GM12874 (cell line): ENCODE data around the gene CRB1.

Experiments used
- CTCF ChIP-seq: IDR thresholded peaks from 2 replicates; pipeline ENCODE4 v1.5.1; 2011; ENCODE audit warnings: low read depth, mild to moderate bottlenecking, control low read depth, low read length, moderate library complexity; ENCODE audit not compliant: insufficient read depth

The CRB1 gene

GRCh38 chr1:197366996-197367395 is 98.9 kb downstream of the CRB1 start:
- TF ChIP-seq CTCF, result no peak

- no peak for TF ChIP-seq CTCF
These were observed 99.6 kb downstream of the CRB1 start for GRCh38 chr1:197367627-197368026.

- TF ChIP-seq CTCF, result no peak
These were observed 106.4 kb downstream of the CRB1 start for GRCh38 chr1:197374428-197374827.

- no peak for TF ChIP-seq CTCF
These were observed 116.4 kb downstream of the CRB1 start for GRCh38 chr1:197384471-197384870.

- TF ChIP-seq CTCF, result no peak
These were observed 120.7 kb downstream of the CRB1 start for GRCh38 chr1:197388801-197389200.

- TF ChIP-seq CTCF, result no peak
These were observed 122.8 kb downstream of the CRB1 start for GRCh38 chr1:197390856-197391255.

- TF ChIP-seq CTCF, result no peak
These were observed 123.5 kb downstream of the CRB1 start for GRCh38 chr1:197391303-197392226.
